Skeletal muscle tissue (tissue), 4 donors: Measurements from ENCODE around the gene HOXB2. TPM values are rescaled to one million over a fixed set of nuclear protein-coding genes. Genes with fewer than 3 reads are reported as not detected.
A peak's percentile ranks its signal among the peaks of the same experiment; 100 is the strongest.

Source experiments
- H3K27ac ChIP-seq: one replicate; pipeline ENCODE4 v1.7.0; 2013; ENCODE audit warnings: mild to moderate bottlenecking, low read depth, low read length, inconsistent platforms
- H3K27me3 ChIP-seq, 3 donors: one replicate each; pipeline ENCODE4 v1.7.0; 2013; ENCODE audit warnings: low read length in 3 of 3; ENCODE audit not compliant: control insufficient read depth in 3 of 3, insufficient read depth in 3 of 3
- H3K36me3 ChIP-seq, 3 donors: one replicate each; pipeline ENCODE4 v1.7.0; 2013; ENCODE audit warnings: low read length in 3 of 3; ENCODE audit not compliant: control insufficient read depth in 3 of 3, insufficient read depth in 3 of 3
- H3K4me1 ChIP-seq, 3 donors: one replicate each; pipeline ENCODE4 v1.7.0; 2013; ENCODE audit warnings: low read length in 3 of 3, mild to moderate bottlenecking in 3 of 3; ENCODE audit not compliant: control insufficient read depth in 3 of 3, insufficient read depth in 3 of 3
- H3K4me3 ChIP-seq, 3 donors: one replicate each; pipeline ENCODE4 v1.7.0; 2013; ENCODE audit warnings: low read length in 3 of 3
- H3K9ac ChIP-seq, 3 donors: one replicate each; pipeline ENCODE4 v1.7.0; 2013; ENCODE audit warnings: low read length in 3 of 3, mild to moderate bottlenecking in 3 of 3, moderate library complexity in 2 of 3, low read depth in 1 of 3
- H3K9me3 ChIP-seq, 3 donors: one replicate each; pipeline ENCODE4 v1.7.0; 2013; ENCODE audit warnings: low read length in 3 of 3; ENCODE audit not compliant: control insufficient read depth in 3 of 3
- total RNA-seq: library from RNA; depleted of rRNA; stranded (reverse); fragments of >200 nt; gene quantifications from one replicate; pipeline ENCODE4 v1.2.3, GENCODE V29; 2014
- donor health status: Osteomylitis.

The HOXB2 gene
- total RNA-seq, 1 donor from 2014 or later, result 3.1 TPM

GRCh38 chr17:48574505-48575065 is 29.7 kb upstream of the HOXB2 start:
- no peaks in the 10 kb centered on the region for H3K36me3 ChIP-seq
- no peak overlapping the region for H3K4me3 ChIP-seq
- no peak overlapping the region for H3K9ac ChIP-seq
- no peak overlapping the region for H3K27ac ChIP-seq
- peaks cover 12 to 21% (median 19%) of the 10 kb centered on the region in 3 donors for H3K4me1 ChIP-seq
- peaks cover 27 to 89% (median 81%) of the 10 kb centered on the region in 3 donors for H3K27me3 ChIP-seq
- H3K9me3 ChIP-seq, result no peaks in the 10 kb centered on the region

GRCh38 chr17:48571826-48572417 is 27.0 kb upstream of the HOXB2 start:
- no peak overlapping the region for H3K4me3 ChIP-seq
- no peak overlapping the region for H3K9ac ChIP-seq
- peaks cover 12 to 16% (median 14%) of the 10 kb centered on the region in 3 donors for H3K4me1 ChIP-seq
- no peaks in the 10 kb centered on the region for H3K36me3 ChIP-seq
- no peak overlapping the region for H3K27ac ChIP-seq
- no peaks in the 10 kb centered on the region for H3K9me3 ChIP-seq
- H3K27me3 ChIP-seq, result peaks cover 15 to 94% (median 87%) of the 10 kb centered on the region in 3 donors

GRCh38 chr17:48571024-48571818 is 26.3 kb upstream of the HOXB2 start:
- H3K9ac ChIP-seq, result peak overlapping the region in 1 of 3 donors; percentile 27

GRCh38 chr17:48570325-48571023 is 25.6 kb upstream of the HOXB2 start:
- Histone ChIP-seq H3K27ac (no peak overlapping the region), H3K4me3 (peak overlapping the region in 1 of 3 donors; percentile 48), H3K36me3 (no peaks in the 10 kb centered on the region), H3K27me3 (peaks cover 23 to 97% (median 90%) of the 10 kb centered on the region in 3 donors), H3K9ac (peak overlapping the region in 1 of 3 donors; percentile 61), H3K4me1 (peaks cover 4 to 22% (median 7%) of the 10 kb centered on the region in 3 donors), H3K9me3 (no peaks in the 10 kb centered on the region)

More at GRCh38 chr17:48571024-48571818, 26.3 kb upstream of the HOXB2 start:
- Histone ChIP-seq H3K27me3 (peaks cover 16 to 97% (median 90%) of the 10 kb centered on the region in 3 donors), H3K27ac (no peak overlapping the region), H3K4me1 (peaks cover 8 to 19% (median 13%) of the 10 kb centered on the region in 3 donors), H3K9me3 (no peaks in the 10 kb centered on the region), H3K36me3 (no peaks in the 10 kb centered on the region), H3K4me3 (peak overlapping the region in 1 of 3 donors; percentile 48)

GRCh38 chr17:48569674-48570324 is 24.9 kb upstream of the HOXB2 start:
- Histone ChIP-seq H3K27ac (no peak overlapping the region), H3K9me3 (no peaks in the 10 kb centered on the region), H3K4me3 (no peak overlapping the region), H3K27me3 (peaks cover 27 to 97% (median 91%) of the 10 kb centered on the region in 3 donors), H3K9ac (no peak overlapping the region), H3K4me1 (peaks cover 6 to 28% (median 8%) of the 10 kb centered on the region in 3 donors), H3K36me3 (no peaks in the 10 kb centered on the region)

GRCh38 chr17:48569240-48569582 is 24.3 kb upstream of the HOXB2 start:
- H3K27me3 ChIP-seq, result peaks cover 26 to 96% (median 91%) of the 10 kb centered on the region in 3 donors
- H3K36me3 ChIP-seq, result no peaks in the 10 kb centered on the region
- no peak overlapping the region for H3K27ac ChIP-seq
- no peak overlapping the region for H3K4me3 ChIP-seq
- peaks cover 8 to 33% (median 12%) of the 10 kb centered on the region in 3 donors for H3K4me1 ChIP-seq
- no peaks in the 10 kb centered on the region for H3K9me3 ChIP-seq
- H3K9ac ChIP-seq, result no peak overlapping the region

- Histone ChIP-seq H3K36me3 (no peaks in the 10 kb centered on the region), H3K27ac (no peak overlapping the region)
Measured at GRCh38 chr17:48568499-48569239, 23.8 kb upstream of the HOXB2 start.

GRCh38 chr17:48567646-48568354 is 22.9 kb upstream of the HOXB2 start:
- peaks cover 8 to 31% (median 12%) of the 10 kb centered on the region in 3 donors for H3K4me1 ChIP-seq
- peaks cover 22 to 92% (median 87%) of the 10 kb centered on the region in 3 donors for H3K27me3 ChIP-seq
- H3K36me3 ChIP-seq, result peaks cover 0 to 1% (median 0%) of the 10 kb centered on the region in 3 donors
- H3K9ac ChIP-seq, result no peak overlapping the region
- no peak overlapping the region for H3K27ac ChIP-seq
- no peaks in the 10 kb centered on the region for H3K9me3 ChIP-seq
- no peak overlapping the region for H3K4me3 ChIP-seq

More at GRCh38 chr17:48568499-48569239, 23.8 kb upstream of the HOXB2 start:
- Histone ChIP-seq H3K27me3 (peaks cover 26 to 92% (median 87%) of the 10 kb centered on the region in 3 donors), H3K4me3 (no peak overlapping the region), H3K9ac (no peak overlapping the region), H3K4me1 (peaks cover 8 to 33% (median 12%) of the 10 kb centered on the region in 3 donors), H3K9me3 (no peaks in the 10 kb centered on the region)
